ENCODE measurements around the gene SBF2.

Gene SBF2

DNA sequence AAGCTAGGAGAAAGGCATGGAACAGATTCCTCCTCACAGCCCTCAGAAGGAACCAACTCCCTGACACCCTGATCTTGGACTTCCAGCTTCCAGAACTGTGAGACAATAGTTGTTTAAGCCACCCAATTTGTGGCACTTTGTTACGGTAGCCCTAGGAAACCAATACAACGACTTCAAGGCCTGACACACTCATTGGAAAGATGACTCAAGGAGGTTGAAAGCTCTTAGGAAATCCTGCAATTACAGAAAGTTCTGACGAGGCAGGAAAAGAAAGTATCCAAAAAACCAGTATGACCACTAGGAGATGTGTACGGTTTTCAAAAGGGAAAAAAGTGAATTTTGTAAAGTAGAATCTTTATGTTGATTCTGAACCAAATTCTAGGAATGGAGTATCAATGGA is 468.7 kb downstream of the SBF2 start:
- TF ChIP-seq CTBP1 (IDR thresholded peaks at IDR 0.05; ENCODE audit: borderline replicate concordance): no peak
- TF ChIP-seq FOXK2 (IDR thresholded peaks at IDR 0.05): no peak
- no peak for TF ChIP-seq L3MBTL2 (conservative IDR thresholded peaks at IDR 0.05)
- TF ChIP-seq, protein P1, sequence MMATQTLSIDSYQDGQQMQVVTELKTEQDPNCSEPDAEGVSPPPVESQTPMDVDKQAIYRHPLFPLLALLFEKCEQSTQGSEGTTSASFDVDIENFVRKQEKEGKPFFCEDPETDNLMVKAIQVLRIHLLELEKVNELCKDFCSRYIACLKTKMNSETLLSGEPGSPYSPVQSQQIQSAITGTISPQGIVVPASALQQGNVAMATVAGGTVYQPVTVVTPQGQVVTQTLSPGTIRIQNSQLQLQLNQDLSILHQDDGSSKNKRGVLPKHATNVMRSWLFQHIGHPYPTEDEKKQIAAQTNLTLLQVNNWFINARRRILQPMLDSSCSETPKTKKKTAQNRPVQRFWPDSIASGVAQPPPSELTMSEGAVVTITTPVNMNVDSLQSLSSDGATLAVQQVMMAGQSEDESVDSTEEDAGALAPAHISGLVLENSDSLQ (IDR thresholded peaks at IDR 0.05): no peak
- TF ChIP-seq FOXM1 (IDR thresholded peaks at IDR 0.05; ENCODE audit: borderline replicate concordance): no peak
- no peak for TF ChIP-seq ELF4 (IDR thresholded peaks at IDR 0.05)
- TF ChIP-seq HDGF (IDR thresholded peaks at IDR 0.05; ENCODE audit: borderline replicate concordance): no peak
- CTCF ChIA-PET: no interaction called here

DNA sequence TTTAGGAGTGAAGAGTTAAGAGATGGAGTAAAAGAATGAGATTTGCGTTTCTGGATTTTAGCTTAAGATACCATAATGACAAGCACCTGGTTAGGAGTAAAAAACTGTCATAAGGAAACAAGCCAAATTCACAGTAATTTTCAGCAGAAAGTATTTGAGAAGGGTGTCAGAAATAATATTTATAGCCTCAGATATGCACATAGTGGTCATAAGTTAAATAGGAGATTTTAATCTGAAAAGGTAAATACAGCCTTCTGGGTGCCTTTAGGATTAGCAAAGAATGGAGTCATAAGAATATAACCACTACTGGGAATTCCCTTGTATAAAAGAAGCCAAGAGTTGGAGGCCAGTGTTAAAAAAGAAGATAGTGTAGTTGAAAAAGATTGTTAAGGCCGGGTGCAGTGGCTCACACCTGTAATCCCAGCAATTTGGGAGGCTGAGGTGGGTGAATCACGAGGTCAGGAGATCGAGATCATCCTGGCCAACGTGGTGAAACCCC is 470.1 kb downstream of the SBF2 start:
- TF ChIP-seq LEF1 (IDR thresholded peaks at IDR 0.05; ENCODE audit: borderline replicate concordance): no peak
- TF ChIP-seq FOXM1 (IDR thresholded peaks at IDR 0.05; ENCODE audit: borderline replicate concordance): no peak
- no peak for TF ChIP-seq TARDBP (IDR thresholded peaks at IDR 0.05)
- no peak for TF ChIP-seq ZNF384 (IDR thresholded peaks at IDR 0.05)
- no peak for TF ChIP-seq NFRKB (IDR thresholded peaks at IDR 0.05)
- no peak for TF ChIP-seq ELF4 (IDR thresholded peaks at IDR 0.05)
- DNase-seq (ENCODE audit: extremely low spot score): no peak
- ChIA-PET POLR2A (no interaction called here), CTCF (no interaction called here)

More for the DNA sequence above, 468.7 kb downstream of the SBF2 start:
- POLR2A ChIA-PET: no interaction called here
- DNase-seq (ENCODE audit: extremely low spot score): no peak

- CTCF ChIA-PET: no interaction called here
- POLR2A ChIA-PET: no interaction called here
Measured at GRCh38 chr11:9823439-9823838, 470.6 kb downstream of the SBF2 start.

DNA sequence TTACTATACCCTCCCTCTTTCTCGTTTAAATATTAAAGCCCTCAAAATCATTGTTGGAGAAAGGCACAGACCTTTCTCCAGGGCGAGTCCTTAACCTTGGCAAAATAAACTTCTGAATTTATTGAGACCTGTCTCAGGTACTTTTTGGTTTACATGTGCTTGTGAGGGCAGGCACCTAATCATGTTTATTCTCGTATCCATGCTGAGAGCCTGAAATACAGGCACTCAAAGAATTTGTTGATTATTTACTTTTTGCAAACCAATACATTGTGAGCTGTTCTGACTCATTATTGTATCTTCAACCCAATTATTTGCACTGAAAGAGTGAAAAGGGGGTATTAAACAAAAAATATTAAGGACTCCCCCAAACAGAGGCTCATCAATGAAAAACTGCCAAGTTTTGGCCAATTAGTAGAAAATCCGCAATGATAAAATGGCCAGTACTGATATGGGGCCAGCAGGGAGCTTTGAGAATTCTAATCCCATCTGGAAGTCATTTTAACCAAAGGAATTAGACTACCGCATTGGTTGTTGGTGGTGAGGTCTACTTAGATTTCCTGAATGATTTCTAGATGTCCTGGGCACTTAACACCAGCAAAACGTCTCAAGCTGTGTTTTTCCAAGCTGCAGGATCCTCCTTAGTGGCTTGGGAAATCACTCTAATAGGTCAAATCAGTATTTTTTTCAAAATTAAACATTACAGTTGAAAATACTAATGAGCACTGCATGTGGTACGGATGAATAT is 472.8 kb downstream of the SBF2 start:
- POLR2A ChIA-PET: no interaction called here
- DNase-seq (ENCODE audit: extremely low spot score): no peak
- CTCF ChIA-PET: no interaction called here
- TF ChIP-seq LEF1 (IDR thresholded peaks at IDR 0.05; ENCODE audit: borderline replicate concordance) (no peak), FOXK2 (IDR thresholded peaks at IDR 0.05) (no peak)

More at GRCh38 chr11:9823439-9823838, 470.6 kb downstream of the SBF2 start:
- no peak for TF ChIP-seq NFRKB (IDR thresholded peaks at IDR 0.05)
- TF ChIP-seq FOXA1 (IDR thresholded peaks at IDR 0.05): no peak
- no peak for TF ChIP-seq HDGF (IDR thresholded peaks at IDR 0.05; ENCODE audit: borderline replicate concordance)
- TF ChIP-seq, protein P1 (IDR thresholded peaks at IDR 0.05): no peak
- TF ChIP-seq FOXK2 (IDR thresholded peaks at IDR 0.05): no peak
- no peak for TF ChIP-seq FOXM1 (IDR thresholded peaks at IDR 0.05; ENCODE audit: borderline replicate concordance)
- no peak for TF ChIP-seq BHLHE40 (IDR thresholded peaks at IDR 0.05; ENCODE audit: borderline replicate concordance)
- TF ChIP-seq ELF4 (IDR thresholded peaks at IDR 0.05): no peak
- DNase-seq (ENCODE audit: extremely low spot score): no peak

DNA sequence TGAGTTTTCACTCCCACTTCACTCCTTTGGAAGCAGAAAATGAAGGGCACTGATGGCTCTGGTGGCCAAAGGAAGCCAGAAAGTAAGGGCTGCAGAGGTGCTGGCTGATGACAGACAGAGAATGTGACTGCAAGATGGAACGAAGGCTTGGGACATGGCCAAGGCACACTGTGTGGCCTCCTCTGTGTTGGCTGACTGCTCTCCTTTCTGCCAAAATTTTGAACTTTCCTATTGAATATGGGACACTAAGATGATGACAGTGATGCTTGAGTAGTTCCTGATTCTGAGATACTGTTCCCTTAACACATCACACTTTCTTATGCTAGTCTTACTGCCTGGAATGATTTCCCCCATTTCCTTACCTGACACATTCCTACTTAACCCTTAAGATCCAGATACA is 473.8 kb downstream of the SBF2 start:
- TF ChIP-seq BHLHE40 (IDR thresholded peaks at IDR 0.05; ENCODE audit: borderline replicate concordance) (no peak), LEF1 (IDR thresholded peaks at IDR 0.05; ENCODE audit: borderline replicate concordance) (no peak), ELF4 (IDR thresholded peaks at IDR 0.05) (no peak), SUZ12 (IDR thresholded peaks at IDR 0.05) (no peak), FOXM1 (IDR thresholded peaks at IDR 0.05; ENCODE audit: borderline replicate concordance) (no peak), ZNF384 (IDR thresholded peaks at IDR 0.05) (no peak), FOXA1 (IDR thresholded peaks at IDR 0.05) (no peak), SP1 (IDR thresholded peaks at IDR 0.05) (no peak), CTBP1 (IDR thresholded peaks at IDR 0.05; ENCODE audit: borderline replicate concordance) (no peak), TARDBP (IDR thresholded peaks at IDR 0.05) (no peak), ARNT (IDR thresholded peaks at IDR 0.05) (no peak), HDGF (IDR thresholded peaks at IDR 0.05; ENCODE audit: borderline replicate concordance) (no peak), L3MBTL2 (conservative IDR thresholded peaks at IDR 0.05) (no peak), NFRKB (IDR thresholded peaks at IDR 0.05) (no peak), FOXK2 (IDR thresholded peaks at IDR 0.05) (no peak)
- TF ChIP-seq, protein P1 (IDR thresholded peaks at IDR 0.05): no peak
- POLR2A ChIA-PET: no interaction called here
- CTCF ChIA-PET: no interaction called here
- no peak for DNase-seq (ENCODE audit: extremely low spot score)

GRCh38 chr11:9817191-9817590 is 476.8 kb downstream of the SBF2 start:
- DNase-seq (ENCODE audit: extremely low spot score): no peak
- TF ChIP-seq SUZ12 (IDR thresholded peaks at IDR 0.05) (no peak), FOXK2 (IDR thresholded peaks at IDR 0.05) (no peak), FOXM1 (IDR thresholded peaks at IDR 0.05; ENCODE audit: borderline replicate concordance) (no peak), BHLHE40 (IDR thresholded peaks at IDR 0.05; ENCODE audit: borderline replicate concordance) (no peak), CTBP1 (IDR thresholded peaks at IDR 0.05; ENCODE audit: borderline replicate concordance) (no peak), L3MBTL2 (conservative IDR thresholded peaks at IDR 0.05) (no peak), ELF4 (IDR thresholded peaks at IDR 0.05) (no peak), HDGF (IDR thresholded peaks at IDR 0.05; ENCODE audit: borderline replicate concordance) (no peak), SP1 (IDR thresholded peaks at IDR 0.05) (no peak)
- ChIA-PET POLR2A (no interaction called here), CTCF (interaction anchor here (1.3 kb wide), 1 partner anchor 10 kb away, joined by 3 read pairs; no protein-coding TSS in a partner anchor)

All from HEK293T (cell line).